Common myeloid progenitor, CD34-positive (primary cell): ENCODE results near the gene LHFPL4.
A peak's percentile ranks its signal among the peaks of the same experiment; 100 is the strongest.

Source experiments
- CTCF ChIA-PET: fragments of 350-600 bp; sonication (Branson Sonifier 250); formaldehyde crosslinking; loops from one replicate; lab custom pipeline; 2021; ENCODE audit warnings: antibody characterized with exemption; lab: Charles Lee
- POLR2A ChIA-PET: fragments of 350-600 bp; sonication (Branson Sonifier 250); formaldehyde crosslinking; loops from one replicate; lab custom pipeline; 2021; ENCODE audit warnings: antibody characterized with exemption; lab: Charles Lee
- DNase-seq, 3 donors: peaks; one replicate each; pipeline versions ENCODE4 v3.0.0 to v3.0.0-alpha.2; 2013
- H3K27ac ChIP-seq, 2 experiments: 1 replicate in 1 of 2; 2 replicates in 1 of 2; pipeline ENCODE4 v1.7.0; 2013; ENCODE audit warnings: inconsistent platforms in 2 of 2, low read length in 2 of 2, mild to moderate bottlenecking in 2 of 2, low read depth in 1 of 2, moderate library complexity in 1 of 2; ENCODE audit not compliant: severe bottlenecking in 2 of 2, insufficient read depth in 1 of 2, poor library complexity in 1 of 2
- H3K27me3 ChIP-seq, 5 experiments: replicated peaks in 2 of 5; 1 replicate in 3 of 5; 2 replicates in 2 of 5; pipeline versions ENCODE4 v1.6.1 to v1.7.0; 2013; ENCODE audit warnings: low read length in 4 of 5, mild to moderate bottlenecking in 2 of 5, moderate library complexity in 2 of 5, inconsistent platforms in 1 of 5; ENCODE audit not compliant: insufficient read depth in 5 of 5, control insufficient read depth in 4 of 5
- H3K36me3 ChIP-seq, 4 experiments: 1 replicate in 2 of 4; 2 replicates in 2 of 4; pipeline versions ENCODE4 v1.6.1 to v1.7.0; 2013; ENCODE audit warnings: low read length in 3 of 4, control low read depth in 1 of 4, mild to moderate bottlenecking in 1 of 4; ENCODE audit not compliant: control insufficient read depth in 4 of 4, insufficient read depth in 4 of 4
- H3K4me1 ChIP-seq, 4 experiments: 1 replicate in 3 of 4; 2 replicates in 1 of 4; pipeline versions ENCODE4 v1.6.1 to v1.7.1; 2013; ENCODE audit warnings: low read length in 3 of 4, mild to moderate bottlenecking in 3 of 4, control low read depth in 1 of 4, inconsistent platforms in 1 of 4, moderate library complexity in 1 of 4; ENCODE audit not compliant: control insufficient read depth in 4 of 4, insufficient read depth in 4 of 4; ENCODE audit errors: control extremely low read depth in 1 of 4
- H3K4me3 ChIP-seq, 7 experiments: 1 replicate in 4 of 7; 2 replicates in 3 of 7; pipeline versions ENCODE4 v1.5.1 to v1.7.0; 2013; ENCODE audit warnings: mild to moderate bottlenecking in 7 of 7, low read length in 6 of 7, moderate library complexity in 6 of 7, inconsistent platforms in 2 of 7, low read depth in 2 of 7, control low read depth in 1 of 7; ENCODE audit not compliant: insufficient read depth in 4 of 7, control insufficient read depth in 1 of 7; ENCODE audit errors: extremely low read depth in 1 of 7
- H3K9me3 ChIP-seq, 5 experiments: 1 replicate in 4 of 5; 2 replicates in 1 of 5; pipeline versions ENCODE4 v1.6.1 to v1.7.1; 2013; ENCODE audit warnings: low read length in 4 of 5, mild to moderate bottlenecking in 2 of 5, inconsistent platforms in 1 of 5, low read depth in 1 of 5, moderate library complexity in 1 of 5; ENCODE audit not compliant: control insufficient read depth in 4 of 5, insufficient read depth in 2 of 5; ENCODE audit errors: control extremely low read depth in 1 of 5
- WGBS: methylation state at CpG from one replicate; pipeline ENCODE4 v1.1.5; 2013; ENCODE audit not compliant: insufficient coverage; 5-methylcytosine and 5-hydroxymethylcytosine counted together

Gene LHFPL4

DNA sequence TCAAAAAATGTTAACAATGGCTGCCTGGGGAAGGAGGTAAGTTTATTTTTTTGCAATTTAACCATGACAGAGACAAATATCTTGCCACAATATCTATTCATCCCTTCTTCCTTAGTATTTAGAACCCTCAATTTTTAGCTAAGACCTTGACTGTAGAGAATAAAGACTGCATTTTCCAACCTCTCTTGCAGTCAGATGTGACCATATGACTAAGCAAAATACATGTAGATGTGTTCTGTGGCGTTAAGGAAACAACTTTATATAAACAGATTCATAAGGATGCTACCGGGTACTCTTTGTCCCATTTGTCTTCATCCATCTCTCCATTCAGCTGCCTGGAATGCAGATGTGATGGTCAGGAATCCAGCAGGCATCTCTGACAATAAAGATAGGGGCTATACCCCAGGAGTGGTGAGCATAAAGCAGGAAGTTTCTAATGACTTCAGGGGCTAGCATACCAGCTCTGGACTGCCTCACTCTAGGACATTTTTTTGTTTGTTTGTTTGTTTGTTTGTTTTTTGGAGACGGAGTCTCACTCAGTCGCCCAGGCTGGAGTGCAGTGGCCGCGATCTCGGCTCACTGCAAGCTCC, 41.1 kb downstream of the LHFPL4 start:
- ChIA-PET POLR2A (no interaction called here), CTCF (interaction anchor here (0.8 to 1.6 kb wide), 2 partner anchors 9 to 154 kb away, joined by 3 to 7 read pairs; no protein-coding TSS in a partner anchor)
- WGBS, result 80% methylated on average over 5 of the region's 7 CpGs
- H3K27ac ChIP-seq, result no peak overlapping the region
- no peaks in the 10 kb centered on the region for H3K36me3 ChIP-seq
- H3K4me3 ChIP-seq, result no peak overlapping the region
- no peak for DNase-seq
- peaks cover 6 to 30% (median 17%) of the 10 kb centered on the region in 5 experiments for H3K27me3 ChIP-seq
- H3K9me3 ChIP-seq, result no peaks in the 10 kb centered on the region
- no peaks in the 10 kb centered on the region for H3K4me1 ChIP-seq

DNA sequence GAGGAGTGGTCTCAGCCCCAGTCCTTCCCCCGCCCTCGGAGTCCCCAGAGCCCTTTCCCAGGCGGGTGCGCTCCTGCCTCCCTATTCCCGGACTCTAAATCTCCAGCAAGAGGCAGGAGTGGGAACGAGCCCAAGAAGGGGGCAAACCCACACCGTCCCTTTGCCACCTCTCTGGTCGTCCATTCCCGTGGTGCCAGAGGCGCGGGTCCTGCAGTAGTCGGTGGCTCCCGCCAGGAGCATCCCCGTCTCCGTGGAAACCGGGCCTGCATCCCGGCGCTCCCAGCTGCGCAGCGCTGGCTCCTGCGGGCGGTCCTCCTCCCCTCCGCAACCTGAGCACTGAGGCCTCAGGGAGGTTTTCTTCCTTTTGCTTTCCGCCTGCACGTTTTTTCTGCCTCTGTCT, 44.8 kb downstream of the LHFPL4 start:
- peaks cover 4 to 45% (median 16%) of the 10 kb centered on the region in 5 experiments for H3K27me3 ChIP-seq
- DNase-seq, result no peak
- H3K27ac ChIP-seq, result no peak overlapping the region
- ChIA-PET CTCF (no interaction called here), POLR2A (no interaction called here)
- no peaks in the 10 kb centered on the region for H3K4me1 ChIP-seq
- WGBS, result 16% methylated on average over 23 of the region's 25 CpGs
- H3K9me3 ChIP-seq, result no peaks in the 10 kb centered on the region
- no peaks in the 10 kb centered on the region for H3K36me3 ChIP-seq
- H3K4me3 ChIP-seq, result no peak overlapping the region

DNA sequence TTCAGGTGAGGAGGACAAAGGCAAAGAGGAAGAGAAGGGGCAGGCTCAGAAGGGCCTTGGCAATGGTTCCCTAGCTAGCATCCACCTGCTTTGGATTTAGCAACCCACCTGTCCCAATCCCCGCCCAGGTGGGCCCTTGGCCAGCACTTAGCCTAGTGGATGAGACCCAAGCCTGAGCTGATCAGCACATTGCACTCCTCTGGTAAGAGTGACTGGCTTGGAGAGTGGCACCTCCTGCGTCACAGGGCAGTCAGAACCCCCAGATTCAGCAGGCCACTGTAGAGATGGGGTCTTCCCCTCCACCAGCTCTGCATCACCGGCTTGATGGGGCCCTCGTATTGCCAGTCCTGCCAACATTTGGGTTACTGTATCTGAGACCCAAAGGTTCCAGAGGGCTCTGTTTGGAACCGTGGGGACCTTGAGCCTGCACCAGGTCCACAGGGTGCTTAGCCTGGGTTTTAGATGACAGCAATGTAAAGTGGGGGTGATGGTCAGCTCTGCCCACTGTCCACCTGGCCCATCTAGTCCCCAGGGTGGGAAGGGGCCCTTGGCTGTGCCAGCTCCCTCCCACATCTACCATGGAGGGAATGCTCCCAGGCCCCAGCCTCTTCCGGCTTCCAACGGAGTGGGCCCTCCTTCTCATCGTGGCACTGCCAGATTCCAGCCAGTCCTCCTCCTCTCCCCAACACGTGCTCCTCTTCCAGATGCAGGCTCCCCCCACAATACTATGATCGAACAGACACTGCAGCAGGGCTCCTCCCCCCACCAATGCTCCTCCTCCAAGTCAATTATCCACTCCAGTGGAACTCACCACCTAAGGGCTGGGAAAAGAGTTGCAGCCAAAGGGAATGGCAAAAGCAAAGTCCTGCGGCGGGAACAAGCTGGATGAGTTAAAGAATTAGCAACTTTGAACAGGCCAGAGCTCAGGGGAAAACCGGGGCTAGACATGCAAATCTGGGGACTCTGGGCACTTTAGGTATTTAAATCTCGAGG, 45.7 kb downstream of the LHFPL4 start:
- POLR2A ChIA-PET, result no interaction called here
- CTCF ChIA-PET, result interaction anchor here (1.1 kb wide), 1 partner anchor 205 kb away, joined by 3 read pairs; no protein-coding TSS in a partner anchor
- no peaks in the 10 kb centered on the region for H3K9me3 ChIP-seq
- DNase-seq, result no peak
- no peak overlapping the region for H3K27ac ChIP-seq
- no peaks in the 10 kb centered on the region for H3K4me1 ChIP-seq
- H3K27me3 ChIP-seq, result peaks cover 4 to 45% (median 16%) of the 10 kb centered on the region in 5 experiments
- H3K4me3 ChIP-seq, result no peak overlapping the region
- no peaks in the 10 kb centered on the region for H3K36me3 ChIP-seq
- WGBS, result 77% methylated on average over 14 of the region's 14 CpGs

DNA sequence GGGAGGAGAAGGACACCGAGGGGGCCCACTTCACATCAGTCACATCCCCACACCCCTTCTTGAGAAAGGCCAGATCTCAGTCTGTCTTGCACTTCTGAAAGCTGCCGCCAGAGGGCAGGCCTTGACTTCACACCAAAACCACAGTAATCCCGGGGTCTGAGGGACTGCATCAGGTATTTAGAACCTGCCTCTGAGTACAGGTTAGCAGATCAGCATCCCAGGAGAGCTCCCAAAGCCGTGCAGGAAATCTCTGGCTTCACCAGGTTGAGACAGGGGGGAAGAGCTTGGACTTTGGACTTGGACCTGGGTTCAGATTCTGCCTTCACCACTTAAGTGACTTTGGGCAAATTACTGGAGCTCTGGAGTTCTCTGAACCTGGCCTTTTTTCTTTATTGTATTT, 50.3 kb downstream of the LHFPL4 start:
- no peaks in the 10 kb centered on the region for H3K36me3 ChIP-seq
- no peak overlapping the region for H3K27ac ChIP-seq
- no peaks in the 10 kb centered on the region for H3K9me3 ChIP-seq
- peaks cover 0 to 62% (median 21%) of the 10 kb centered on the region in 5 experiments for H3K27me3 ChIP-seq
- H3K4me3 ChIP-seq, result no peak overlapping the region
- WGBS, result 11% methylated on average over 3 of the region's 4 CpGs
- H3K4me1 ChIP-seq, result peaks cover 0 to 10% (median 4%) of the 10 kb centered on the region in 4 experiments
- ChIA-PET CTCF (interaction anchor here (1.0 to 2.0 kb wide), 7 partner anchors 8 to 209 kb away, joined by 3 to 7 read pairs (median 4); no protein-coding TSS in a partner anchor), POLR2A (no interaction called here)
- peak; percentile 68 to 84 (median 78) for DNase-seq

DNA sequence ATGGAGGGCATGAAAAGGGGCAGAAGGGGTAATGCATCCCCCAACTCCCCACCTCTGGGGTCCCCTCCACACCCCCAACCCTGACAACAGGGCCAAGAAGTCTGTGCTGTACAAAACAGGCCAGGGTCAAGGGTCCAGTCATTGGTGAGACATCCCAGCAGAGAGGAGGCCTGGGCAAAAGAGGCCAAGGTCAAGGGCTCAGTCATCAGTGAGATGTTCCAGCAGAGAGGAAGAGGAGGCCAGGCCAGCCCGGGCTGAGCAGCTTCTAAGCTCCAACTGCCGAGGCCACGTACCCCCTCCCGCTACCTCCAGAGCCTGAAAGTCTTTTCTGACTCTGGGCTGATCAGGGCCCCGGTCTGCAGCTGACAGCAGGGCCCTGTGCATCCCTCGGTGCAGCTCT, 52.4 kb downstream of the LHFPL4 start:
- Histone ChIP-seq H3K36me3 (no peaks in the 10 kb centered on the region), H3K27me3 (peaks cover 0 to 51% (median 20%) of the 10 kb centered on the region in 5 experiments), H3K4me1 (peaks cover 0 to 10% (median 4%) of the 10 kb centered on the region in 4 experiments), H3K27ac (no peak overlapping the region), H3K4me3 (no peak overlapping the region), H3K9me3 (no peaks in the 10 kb centered on the region)
- 95% methylated on average over 4 of the region's 6 CpGs for WGBS
- no peak for DNase-seq
- ChIA-PET POLR2A (no interaction called here), CTCF (interaction anchor here (0.6 to 0.9 kb wide), 2 partner anchors 184 to 1614 kb away, joined by 3 read pairs; no protein-coding TSS in a partner anchor)

DNA sequence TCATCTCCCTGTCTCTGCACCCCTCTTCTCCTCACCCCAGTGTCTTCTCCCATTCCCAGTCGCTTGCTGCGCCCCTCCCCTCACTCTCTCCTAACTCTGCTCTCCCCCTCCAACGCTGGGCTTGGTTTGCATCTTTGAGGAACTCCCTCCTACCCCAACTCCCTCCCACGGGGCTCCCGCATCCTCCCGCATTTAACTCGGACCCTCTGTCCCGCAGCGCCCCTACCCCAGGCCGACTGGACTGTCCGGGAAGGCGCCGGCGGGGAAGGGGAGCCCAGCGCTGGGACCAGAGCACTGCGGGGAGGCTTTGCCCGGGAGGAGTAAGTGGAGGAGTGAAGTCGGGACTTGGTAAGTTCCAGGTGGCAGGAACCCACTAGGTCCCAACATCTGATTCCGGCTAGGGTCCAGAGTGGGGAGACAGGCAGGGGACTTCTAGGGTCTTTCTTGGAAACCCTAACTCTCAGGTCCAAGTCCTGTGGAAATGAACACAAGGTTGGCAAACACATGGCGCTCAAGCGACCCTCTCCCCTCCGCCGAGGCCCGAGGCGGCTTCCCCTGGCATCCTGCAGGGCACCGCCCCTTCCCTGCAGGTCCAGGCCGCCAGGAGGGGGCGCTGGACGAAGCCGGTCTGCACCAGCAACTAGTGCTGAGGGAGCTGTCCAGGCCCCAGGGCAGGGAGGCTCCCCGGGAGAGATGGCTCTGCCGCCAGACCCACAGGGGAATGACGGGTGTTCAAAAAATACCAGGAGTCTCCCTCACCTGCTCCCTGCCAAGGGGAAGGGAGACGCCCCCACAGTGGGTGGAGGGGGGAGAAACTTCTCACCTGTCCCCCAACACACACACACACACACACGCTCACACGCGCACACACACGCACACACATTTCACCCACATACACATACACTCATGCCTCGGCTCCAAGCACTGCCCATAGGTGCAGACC, 53.2 kb downstream of the LHFPL4 start:
- Histone ChIP-seq H3K36me3 (no peaks in the 10 kb centered on the region), H3K27me3 (peaks cover 0 to 44% (median 20%) of the 10 kb centered on the region in 5 experiments), H3K4me1 (peaks cover 0 to 10% (median 4%) of the 10 kb centered on the region in 4 experiments), H3K4me3 (peak overlapping the region in 4 of 7 experiments; percentile 3 to 33 (median 24)), H3K9me3 (no peaks in the 10 kb centered on the region), H3K27ac (no peak overlapping the region)
- DNase-seq, result peak; percentile 54 to 80 (median 79)
- CTCF ChIA-PET, result interaction anchor here (0.9 to 1.1 kb wide), 2 partner anchors 10 to 185 kb away, joined by 3 read pairs; no protein-coding TSS in a partner anchor
- POLR2A ChIA-PET, result no interaction called here
- 1% methylated on average over 7 of the region's 39 CpGs for WGBS
